ENCODE measurements around the gene EHHADH. TPM values are rescaled to one million over a fixed set of nuclear protein-coding genes. Genes with fewer than 3 reads are reported as not detected.

The EHHADH gene
- polyA plus RNA-seq, 3 donors = 0.57 to 1.5 (median 1.1) TPM

GRCh38 chr3:185297867-185298266 lies 44.0 kb upstream of the EHHADH start:
- Mint-ChIP-seq H3K4me3 (no peak overlapping the region), H3K36me3 (peaks cover 2 to 4% of the 10 kb centered on the region in 2 donors), H3K27me3 (ENCODE audit: low read depth in 3 of 3) (peaks cover 0 to 3% (median 0%) of the 10 kb centered on the region in 3 donors), H3K4me1 (peaks cover 24% of the 10 kb centered on the region), H3K9me3 (peaks cover 0 to 1% (median 0%) of the 10 kb centered on the region in 7 donors), H3K27ac (no peak overlapping the region)
- no peak overlapping the region for H3K9ac ChIP-seq (ENCODE audit: insufficient read depth, low read length, poor library complexity, severe bottlenecking)
- no peak for DNase-seq
- no peaks in the 10 kb centered on the region for H3K27me3 ChIP-seq (ENCODE audit: control insufficient read depth in 2 of 2, insufficient read depth in 2 of 2, low read length in 2 of 2)
- H3K27ac ChIP-seq (ENCODE audit: low read depth in 1 of 2, low read length in 2 of 2) = no peak overlapping the region
- TF ChIP-seq CTCF (IDR thresholded peaks at IDR 0.05) = no peak
- no peaks in the 10 kb centered on the region for H3K36me3 ChIP-seq (replicated peaks in 1 of 2; ENCODE audit: control insufficient read depth in 1 of 2, insufficient read depth in 2 of 2, low read length in 2 of 2)
- intact Hi-C loops (cut with micrococcal nuclease) = no loop called here
- no peak overlapping the region for H3K4me3 ChIP-seq (replicated peaks in 1 of 3; ENCODE audit: low read depth in 2 of 3, low read length in 3 of 3)
- H3K9me3 ChIP-seq (replicated peaks in 1 of 2; ENCODE audit: control insufficient read depth in 1 of 2, insufficient read depth in 1 of 2, low read length in 2 of 2) = no peaks in the 10 kb centered on the region
- H2AFZ ChIP-seq (ENCODE audit: insufficient read depth, low read depth, low read length, poor library complexity, severe bottlenecking) = no peak overlapping the region
- H3K4me2 ChIP-seq (replicated peaks; ENCODE audit: extremely low read depth, low read length, poor library complexity, severe bottlenecking) = no peak overlapping the region
- no peaks in the 10 kb centered on the region for H4K20me1 ChIP-seq (ENCODE audit: insufficient read depth, low read length)
- H3K79me2 ChIP-seq (ENCODE audit: insufficient read depth, low read length) = no peaks in the 10 kb centered on the region
- H3K4me1 ChIP-seq (ENCODE audit: control insufficient read depth in 1 of 2, insufficient read depth in 2 of 2, low read length in 2 of 2) = peaks cover 17 to 27% of the 10 kb centered on the region in 2 donors
- WGBS (ENCODE audit: insufficient coverage) = no CpG with 5 or more reads among the region's 3 CpGs

- no peak overlapping the region for H3K27ac Mint-ChIP-seq
Measured at GRCh38 chr3:185292238-185292637, 38.4 kb upstream of the EHHADH start.

More at GRCh38 chr3:185292238-185292637, 38.4 kb upstream of the EHHADH start:
- no peak overlapping the region for H2AFZ ChIP-seq (ENCODE audit: insufficient read depth, low read depth, low read length, poor library complexity, severe bottlenecking)
- no peak overlapping the region for H3K4me3 Mint-ChIP-seq
- no peak overlapping the region for H3K4me3 ChIP-seq (replicated peaks in 1 of 3; ENCODE audit: low read depth in 2 of 3, low read length in 3 of 3)
- no peaks in the 10 kb centered on the region for H3K4me1 ChIP-seq (ENCODE audit: control insufficient read depth in 1 of 2, insufficient read depth in 2 of 2, low read length in 2 of 2)
- DNase-seq = no peak
- no peaks in the 10 kb centered on the region for H3K79me2 ChIP-seq (ENCODE audit: insufficient read depth, low read length)
- no peaks in the 10 kb centered on the region for H4K20me1 ChIP-seq (ENCODE audit: insufficient read depth, low read length)
- no peaks in the 10 kb centered on the region for H3K36me3 ChIP-seq (replicated peaks in 1 of 2; ENCODE audit: control insufficient read depth in 1 of 2, insufficient read depth in 2 of 2, low read length in 2 of 2)
- H3K27me3 ChIP-seq (ENCODE audit: control insufficient read depth in 2 of 2, insufficient read depth in 2 of 2, low read length in 2 of 2) = no peaks in the 10 kb centered on the region
- intact Hi-C loops (cut with micrococcal nuclease) = no loop called here
- H3K36me3 Mint-ChIP-seq = peaks cover 9 to 11% of the 10 kb centered on the region in 2 donors
- H3K9me3 ChIP-seq (replicated peaks in 1 of 2; ENCODE audit: control insufficient read depth in 1 of 2, insufficient read depth in 1 of 2, low read length in 2 of 2) = no peaks in the 10 kb centered on the region
- H3K4me2 ChIP-seq (replicated peaks; ENCODE audit: extremely low read depth, low read length, poor library complexity, severe bottlenecking) = no peak overlapping the region
- no peaks in the 10 kb centered on the region for H3K27me3 Mint-ChIP-seq (ENCODE audit: low read depth in 3 of 3)
- H3K27ac ChIP-seq (ENCODE audit: low read depth in 1 of 2, low read length in 2 of 2) = no peak overlapping the region
- TF ChIP-seq CTCF (IDR thresholded peaks at IDR 0.05) = no peak
- 100% methylated on average over 1 of the region's 7 CpGs for WGBS (ENCODE audit: insufficient coverage)
- H3K9me3 Mint-ChIP-seq = peaks cover 0 to 1% (median 0%) of the 10 kb centered on the region in 7 donors
- no peaks in the 10 kb centered on the region for H3K4me1 Mint-ChIP-seq
- H3K9ac ChIP-seq (ENCODE audit: insufficient read depth, low read length, poor library complexity, severe bottlenecking) = no peak overlapping the region

Measured in CD14-positive monocyte (primary cell).